RWPE2 (cell line): ENCODE data around the gene EZH2.

Experiments used
- ATAC-seq: fragments of 200-7000 bp; cut with Tn5 transposase; 3 replicates; pipeline ENCODE4 v1.9.1; 2021; ENCODE audit warnings: low read depth
- DNase-seq: peaks from one replicate; pipeline ENCODE4 v3.0.0-alpha.2; 2020; ENCODE audit warnings: low spot score
- H3K27ac ChIP-seq: fragments of 450-650 bp; 2 replicates; pipeline ENCODE4 v1.5.1; 2017; ENCODE audit warnings: mild to moderate bottlenecking; ENCODE audit not compliant: poor library complexity, severe bottlenecking
- H3K27me3 ChIP-seq: fragments of 250-450 bp; sonication (Bioruptor Pico); 2 replicates; pipeline ENCODE4 v1.5.1; 2021; ENCODE audit warnings: mild to moderate bottlenecking, moderate library complexity; ENCODE audit not compliant: insufficient read depth, poor library complexity, severe bottlenecking
- H3K36me3 ChIP-seq: fragments of 250-450 bp; sonication (Bioruptor Pico); 2 replicates; pipeline ENCODE4 v1.5.1; 2020; ENCODE audit warnings: low read depth, mild to moderate bottlenecking, moderate library complexity
- H3K4me1 ChIP-seq: fragments of 250-450 bp; sonication (Bioruptor Pico); 2 replicates; pipeline ENCODE4 v1.5.1; 2021; ENCODE audit warnings: mild to moderate bottlenecking, moderate library complexity; ENCODE audit not compliant: insufficient read depth, poor library complexity, severe bottlenecking
- H3K4me3 ChIP-seq: fragments of 250-450 bp; sonication (Bioruptor Pico); 2 replicates; pipeline ENCODE4 v1.5.1; 2021; ENCODE audit warnings: mild to moderate bottlenecking, moderate library complexity; ENCODE audit not compliant: severe bottlenecking
- H3K9me3 ChIP-seq: fragments of 250-450 bp; sonication (Bioruptor Pico); 2 replicates; pipeline ENCODE4 v1.5.1; 2021; ENCODE audit warnings: mild to moderate bottlenecking, moderate library complexity; ENCODE audit not compliant: severe bottlenecking
- CTCF ChIP-seq: fragments of 450-650 bp; IDR thresholded peaks from one replicate; pipeline ENCODE4 v1.5.1; 2017; ENCODE audit warnings: mild to moderate bottlenecking, moderate library complexity; ENCODE audit not compliant: poor library complexity, severe bottlenecking

Gene EZH2

DNA sequence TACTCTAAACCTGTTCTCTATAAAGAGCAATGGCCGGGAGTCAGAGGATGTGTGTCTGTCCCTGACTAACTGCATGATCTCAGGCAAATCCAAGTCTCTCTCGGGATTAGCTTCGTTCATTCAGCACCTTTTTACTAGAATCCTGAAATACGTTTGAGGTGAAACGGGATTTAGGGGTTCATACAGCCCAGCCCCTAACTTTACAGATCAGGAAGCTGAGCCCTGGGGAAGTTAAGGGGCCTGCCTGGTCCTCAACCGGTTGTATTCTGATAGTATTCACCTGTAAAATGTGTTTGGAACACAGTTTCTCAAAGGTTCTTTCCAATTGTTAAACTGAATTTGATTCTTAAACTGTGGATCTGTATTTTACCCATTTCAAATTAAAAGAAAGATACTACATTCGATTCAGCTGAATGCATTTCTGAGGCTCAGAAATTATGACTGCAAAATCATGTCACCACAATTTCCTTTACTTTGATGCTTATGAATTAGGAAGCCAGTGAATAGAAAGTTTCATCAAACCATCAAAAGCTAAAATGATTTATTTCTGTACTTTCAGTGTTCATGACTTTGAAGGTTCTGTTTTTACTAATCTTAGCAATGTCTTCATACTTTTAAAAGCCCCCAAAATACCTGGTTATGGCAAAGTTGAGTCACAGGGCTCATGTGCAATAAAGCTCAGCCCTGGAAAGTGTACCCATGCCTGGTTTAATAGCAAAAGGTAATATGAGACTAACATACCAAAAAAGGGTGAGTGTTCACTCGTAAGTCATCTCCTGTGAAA is 28.9 kb upstream of the EZH2 start:
- Histone ChIP-seq H3K9me3 (no peaks in the 10 kb centered on the region), H3K27ac (no peak overlapping the region), H3K4me1 (peaks cover 10% of the 10 kb centered on the region), H3K27me3 (no peaks in the 10 kb centered on the region), H3K36me3 (no peaks in the 10 kb centered on the region), H3K4me3 (no peak overlapping the region)
- no peak for DNase-seq
- peak; percentile 48; the same call in 2 of the 3 replicates for ATAC-seq
- no peak for TF ChIP-seq CTCF

DNA sequence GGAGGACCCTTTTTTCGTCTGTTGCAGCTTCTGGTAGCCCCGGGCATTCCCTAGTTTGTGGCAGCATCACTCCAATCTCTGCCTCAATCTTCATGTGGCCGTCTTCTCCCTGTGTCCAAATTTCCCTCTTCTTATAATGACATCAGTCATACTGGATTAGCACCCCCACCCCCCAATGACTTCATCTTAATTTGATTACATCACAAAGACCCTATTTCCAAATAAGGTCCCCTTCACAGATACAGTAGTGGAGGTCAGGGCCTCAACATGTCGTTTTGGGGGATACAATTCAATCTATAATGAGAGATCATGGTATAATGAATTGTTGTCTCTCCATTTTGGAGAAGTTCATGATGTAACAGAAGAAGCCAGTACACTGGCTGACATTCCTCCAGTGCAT is 28.1 kb upstream of the EZH2 start:
- TF ChIP-seq CTCF, result no peak
- Histone ChIP-seq H3K27ac (no peak overlapping the region), H3K4me3 (no peak overlapping the region), H3K27me3 (no peaks in the 10 kb centered on the region), H3K4me1 (peaks cover 10% of the 10 kb centered on the region), H3K9me3 (no peaks in the 10 kb centered on the region), H3K36me3 (no peaks in the 10 kb centered on the region)
- ATAC-seq (no peak), DNase-seq (no peak)

DNA sequence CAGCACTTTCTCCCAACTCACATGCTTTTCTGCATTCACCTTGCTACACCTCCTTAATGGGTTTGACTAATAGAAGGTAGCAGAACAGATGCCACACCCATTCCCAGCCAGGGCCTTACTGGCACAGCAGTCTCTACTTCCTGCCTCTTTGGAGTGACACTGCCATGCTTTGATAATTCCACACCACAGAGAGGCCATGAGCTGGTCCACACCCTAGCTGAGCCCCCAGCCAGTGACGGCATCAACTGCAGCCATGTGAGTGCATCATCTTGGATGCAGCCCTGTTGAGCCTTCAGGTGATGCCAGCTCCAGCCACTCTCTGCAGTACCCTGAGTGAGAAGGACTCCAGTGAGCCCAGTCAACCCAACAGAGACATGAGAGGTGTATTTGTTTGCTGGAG is 27.5 kb upstream of the EZH2 start:
- DNase-seq (no peak), ATAC-seq (no peak)
- Histone ChIP-seq H3K27ac (no peak overlapping the region), H3K9me3 (no peaks in the 10 kb centered on the region), H3K27me3 (no peaks in the 10 kb centered on the region), H3K4me1 (peaks cover 10% of the 10 kb centered on the region), H3K36me3 (no peaks in the 10 kb centered on the region), H3K4me3 (no peak overlapping the region)
- TF ChIP-seq CTCF, result no peak

GRCh38 chr7:148909568-148909967 is 25.5 kb upstream of the EZH2 start:
- no peaks in the 10 kb centered on the region for H3K27me3 ChIP-seq
- no peak overlapping the region for H3K4me3 ChIP-seq
- no peak for TF ChIP-seq CTCF
- H3K9me3 ChIP-seq, result no peaks in the 10 kb centered on the region
- DNase-seq, result no peak
- peaks cover 10% of the 10 kb centered on the region for H3K4me1 ChIP-seq
- no peaks in the 10 kb centered on the region for H3K36me3 ChIP-seq
- no peak for ATAC-seq
- no peak overlapping the region for H3K27ac ChIP-seq
